Neural progenitor cell (in vitro differentiated cells): ENCODE measurements around the gene CCNY.

Experiments used
- EZH2 ChIP-seq: fragments of 200-600 bp; sonication (generic); IDR thresholded peaks from 2 replicates; pipeline ENCODE4 v1.6.1; 2017; ENCODE audit warnings: antibody characterized with exemption, mild to moderate bottlenecking, moderate library complexity
- EZH2phosphoT487 ChIP-seq: fragments of 200-600 bp; sonication (generic); IDR thresholded peaks from 2 replicates; pipeline ENCODE4 v1.6.1; 2017; ENCODE audit warnings: antibody characterized with exemption
- TF ChIP-seq, protein P1 (sequence below): fragments of 200-600 bp; sonication (generic); IDR thresholded peaks from 2 replicates; pipeline ENCODE4 v1.5.1; 2017; ENCODE audit warnings: antibody characterized with exemption, mild to moderate bottlenecking

DNA sequence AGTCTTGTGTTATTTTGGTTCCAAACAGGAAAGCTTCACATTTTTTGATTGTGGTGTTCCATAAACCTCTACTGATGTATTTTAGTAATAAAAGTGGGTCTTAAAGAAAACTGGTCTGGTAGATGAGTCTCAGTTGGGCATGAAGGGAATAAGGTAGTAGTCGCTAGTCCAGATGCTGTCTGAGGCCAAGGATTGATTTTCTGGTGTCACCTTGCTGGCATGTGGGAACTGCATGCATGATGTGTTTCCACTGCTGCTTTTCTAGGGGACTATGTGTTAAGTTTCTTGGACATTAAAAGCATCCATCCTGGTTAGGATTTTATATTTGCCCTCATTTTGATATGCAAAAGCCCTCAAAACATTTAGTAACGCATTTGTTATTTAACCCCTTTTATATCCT, 145.1 kb downstream of the CCNY start:
- TF ChIP-seq, protein P1, sequence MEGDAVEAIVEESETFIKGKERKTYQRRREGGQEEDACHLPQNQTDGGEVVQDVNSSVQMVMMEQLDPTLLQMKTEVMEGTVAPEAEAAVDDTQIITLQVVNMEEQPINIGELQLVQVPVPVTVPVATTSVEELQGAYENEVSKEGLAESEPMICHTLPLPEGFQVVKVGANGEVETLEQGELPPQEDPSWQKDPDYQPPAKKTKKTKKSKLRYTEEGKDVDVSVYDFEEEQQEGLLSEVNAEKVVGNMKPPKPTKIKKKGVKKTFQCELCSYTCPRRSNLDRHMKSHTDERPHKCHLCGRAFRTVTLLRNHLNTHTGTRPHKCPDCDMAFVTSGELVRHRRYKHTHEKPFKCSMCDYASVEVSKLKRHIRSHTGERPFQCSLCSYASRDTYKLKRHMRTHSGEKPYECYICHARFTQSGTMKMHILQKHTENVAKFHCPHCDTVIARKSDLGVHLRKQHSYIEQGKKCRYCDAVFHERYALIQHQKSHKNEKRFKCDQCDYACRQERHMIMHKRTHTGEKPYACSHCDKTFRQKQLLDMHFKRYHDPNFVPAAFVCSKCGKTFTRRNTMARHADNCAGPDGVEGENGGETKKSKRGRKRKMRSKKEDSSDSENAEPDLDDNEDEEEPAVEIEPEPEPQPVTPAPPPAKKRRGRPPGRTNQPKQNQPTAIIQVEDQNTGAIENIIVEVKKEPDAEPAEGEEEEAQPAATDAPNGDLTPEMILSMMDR: no peak
- TF ChIP-seq EZH2phosphoT487: no peak
- TF ChIP-seq EZH2: no peak
